ENCODE measurements around the gene LYZ.

The LYZ gene

DNA sequence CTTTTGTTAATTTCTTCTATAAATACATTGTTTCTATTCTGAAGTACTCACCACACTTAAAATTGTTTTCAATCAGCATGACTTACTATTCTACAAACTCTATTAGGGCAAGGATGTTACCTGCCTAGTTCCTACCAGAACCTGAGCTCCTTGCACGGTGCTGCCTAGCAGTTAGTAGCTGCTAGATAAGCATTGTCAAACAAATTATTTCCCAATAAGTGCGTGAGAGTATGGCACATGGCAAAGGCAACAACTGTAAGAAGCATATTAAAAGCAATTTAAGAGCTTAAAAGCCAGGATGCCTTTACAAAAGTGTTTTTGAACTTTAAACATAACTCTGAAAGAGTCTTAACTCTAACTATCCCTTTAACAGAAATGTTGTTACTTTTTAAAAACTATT is 8.2 kb upstream of the LYZ start:
- no peak for DNase-seq

DNA sequence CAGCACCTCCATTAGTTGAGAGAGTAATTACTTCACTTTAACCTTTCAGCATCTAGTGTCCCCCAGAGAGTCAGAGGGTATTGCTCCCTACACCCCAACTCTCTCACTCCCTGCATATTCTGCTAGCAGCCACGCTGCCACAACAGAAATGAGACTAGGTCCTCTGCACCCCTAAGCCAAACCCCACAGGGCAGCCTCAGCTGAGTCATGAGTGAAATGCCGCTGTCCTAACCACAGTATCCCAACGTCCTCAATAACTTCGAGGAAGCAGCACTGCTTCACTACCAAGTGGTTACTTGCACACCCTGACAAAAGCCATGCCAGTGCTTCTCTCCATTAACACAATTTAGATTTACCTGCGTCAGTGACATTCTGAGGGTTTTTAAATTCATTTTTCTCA is 6.9 kb upstream of the LYZ start:
- no peak for DNase-seq

DNA sequence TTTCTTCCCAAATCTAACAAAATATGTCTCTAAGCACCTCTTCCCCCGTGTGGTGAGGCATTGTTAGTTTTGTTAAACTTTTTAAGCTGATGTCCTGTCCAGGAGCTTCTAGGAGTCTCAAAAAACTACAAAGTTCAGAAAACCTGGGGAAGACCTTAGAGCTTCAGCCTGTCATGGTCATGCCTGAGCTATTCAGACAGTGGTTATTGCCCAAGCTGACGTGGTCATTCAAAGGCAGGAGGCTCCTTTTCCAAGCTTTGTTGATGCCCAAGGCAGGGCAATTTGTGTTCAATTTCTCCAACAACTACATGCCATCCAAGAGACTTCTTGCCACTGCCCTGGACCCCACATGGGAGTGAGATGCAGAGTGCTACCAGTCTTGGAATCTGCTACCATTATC is 5.8 kb upstream of the LYZ start:
- DNase-seq, result no peak

DNA sequence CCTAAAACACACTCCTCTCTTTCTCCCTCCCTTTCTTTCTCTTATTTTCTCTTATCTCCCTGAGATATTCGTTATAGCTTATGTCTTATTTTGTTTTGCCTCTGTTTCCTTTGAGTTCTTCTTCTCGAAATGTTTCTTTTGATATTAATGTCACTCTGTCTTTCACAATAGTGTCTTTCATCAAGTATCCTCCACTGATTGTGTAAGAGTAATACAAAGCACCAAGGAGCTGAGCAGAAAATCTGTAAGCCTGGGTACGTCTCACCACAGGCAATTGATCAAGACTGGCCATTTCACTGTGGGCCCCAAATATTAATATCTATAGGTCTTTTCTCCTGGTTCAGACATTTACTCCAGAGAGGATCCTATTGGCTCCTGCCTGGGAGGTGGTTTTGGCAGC is 4.8 kb upstream of the LYZ start:
- DNase-seq, result no peak

DNA sequence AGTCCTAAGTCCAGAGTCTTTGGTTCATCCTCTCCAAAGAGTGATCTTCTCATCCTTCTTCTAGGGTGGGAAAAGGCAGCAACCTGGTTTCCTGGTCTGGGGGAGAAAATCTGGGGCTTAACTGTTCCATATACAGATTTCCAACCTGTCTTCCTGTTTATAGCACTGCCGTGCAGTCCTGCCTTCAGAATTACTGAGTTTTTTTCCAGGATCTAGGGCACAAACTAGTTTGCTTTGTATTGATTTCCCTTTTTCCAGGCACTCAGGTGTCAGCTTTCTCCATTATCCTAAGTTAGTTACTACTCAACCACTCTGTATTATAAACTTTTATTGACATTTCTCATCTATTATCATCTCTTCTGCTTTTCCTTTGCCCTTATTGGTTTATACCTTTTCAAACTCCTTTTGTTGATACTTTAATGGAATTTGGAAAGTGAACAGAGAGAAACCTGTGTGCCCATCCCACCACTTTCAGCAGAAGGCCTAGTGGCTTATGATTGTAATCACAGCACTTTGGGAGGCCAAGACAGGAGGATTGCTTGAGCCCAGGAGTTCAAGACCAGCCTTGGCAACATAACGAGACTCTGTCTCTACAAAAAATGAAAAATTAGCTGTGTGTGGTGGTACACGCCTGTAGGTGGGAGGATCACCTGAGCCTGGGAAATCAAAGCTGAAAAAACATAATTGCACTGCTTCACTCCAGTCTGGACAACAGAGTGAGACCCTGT is 4.1 kb upstream of the LYZ start:
- no peak for DNase-seq

DNA sequence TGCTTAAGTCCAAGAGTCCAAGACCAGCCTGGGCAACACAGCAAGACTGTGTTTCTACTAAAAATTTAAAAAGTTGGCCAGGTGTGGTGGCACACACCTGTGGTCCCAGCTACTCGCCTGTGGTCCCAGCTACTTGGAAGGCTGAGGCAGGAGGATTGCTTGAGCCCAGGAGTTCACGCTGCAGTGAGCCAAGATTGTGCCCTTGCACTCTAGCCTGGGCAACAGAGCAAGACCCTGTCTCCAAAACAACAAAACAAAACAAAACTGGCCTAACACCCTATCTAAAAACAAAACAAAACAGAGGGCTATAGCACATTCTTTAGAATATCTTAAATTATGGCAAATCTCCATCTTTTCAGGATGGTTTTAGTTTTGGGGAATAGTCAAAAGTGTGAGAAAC is 3.1 kb upstream of the LYZ start:
- no peak for DNase-seq

DNA sequence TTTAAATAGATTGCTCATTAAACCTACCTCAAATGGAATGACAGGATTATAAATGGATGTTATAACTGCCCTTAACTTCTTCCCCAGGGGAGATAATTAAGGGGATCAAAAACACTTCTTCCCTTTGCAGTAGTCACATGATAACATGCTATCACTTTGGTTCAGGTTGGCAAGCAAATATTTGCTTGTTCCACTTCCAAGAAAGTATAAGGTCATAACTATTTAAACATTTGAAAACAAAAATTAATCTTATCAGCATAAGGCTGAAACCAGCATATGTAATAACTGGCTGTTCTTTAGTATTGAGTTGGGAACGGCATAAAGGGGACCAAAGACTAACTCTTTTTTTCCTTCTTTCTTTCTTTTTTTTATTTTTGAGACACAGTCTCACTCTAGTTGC is 2.4 kb upstream of the LYZ start:
- no peak for DNase-seq

DNA sequence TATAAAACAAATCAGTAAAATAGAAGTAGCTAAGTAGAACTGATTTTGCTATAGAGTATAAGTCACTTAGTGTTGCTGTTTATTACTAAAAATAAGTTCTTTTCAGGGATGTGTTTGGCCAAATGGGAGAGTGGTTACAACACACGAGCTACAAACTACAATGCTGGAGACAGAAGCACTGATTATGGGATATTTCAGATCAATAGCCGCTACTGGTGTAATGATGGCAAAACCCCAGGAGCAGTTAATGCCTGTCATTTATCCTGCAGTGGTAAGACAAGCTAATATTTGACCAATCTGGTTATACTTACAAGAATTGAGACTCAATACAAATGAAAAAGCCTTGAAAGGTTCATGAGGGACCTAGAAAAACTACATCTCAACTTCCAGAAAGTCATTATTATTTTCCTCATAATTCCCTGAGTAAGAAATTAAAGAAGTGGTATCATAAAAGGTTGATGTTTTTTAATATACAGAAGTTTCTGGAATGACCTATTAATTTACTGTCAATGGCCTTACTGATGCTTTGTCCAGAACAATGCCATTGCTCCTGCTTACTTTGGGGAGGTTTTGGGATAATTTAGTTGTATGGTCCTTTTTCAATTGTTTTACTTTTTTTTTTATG is 1.9 kb downstream of the LYZ start:
- DNase-seq, result no peak

DNA sequence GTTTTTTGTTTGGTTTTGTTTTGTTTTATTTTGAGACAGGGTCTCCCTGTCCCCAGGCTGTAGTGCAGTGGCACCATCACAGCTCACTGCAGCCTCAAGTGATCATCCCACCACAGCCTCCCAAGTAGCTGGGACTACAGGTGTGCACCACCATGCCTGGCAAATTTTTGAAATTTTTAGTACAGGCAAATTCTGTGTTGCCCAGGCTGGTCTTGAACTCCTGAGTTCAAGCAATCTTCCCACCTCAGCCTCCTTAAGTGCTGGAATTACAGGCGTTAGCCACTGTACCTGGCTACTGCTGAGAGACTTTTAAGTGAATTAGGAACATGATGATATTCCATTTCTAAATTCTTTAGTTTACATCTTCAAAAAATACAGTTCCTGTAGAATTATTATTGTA is 2.6 kb downstream of the LYZ start:
- DNase-seq, result no peak

DNA sequence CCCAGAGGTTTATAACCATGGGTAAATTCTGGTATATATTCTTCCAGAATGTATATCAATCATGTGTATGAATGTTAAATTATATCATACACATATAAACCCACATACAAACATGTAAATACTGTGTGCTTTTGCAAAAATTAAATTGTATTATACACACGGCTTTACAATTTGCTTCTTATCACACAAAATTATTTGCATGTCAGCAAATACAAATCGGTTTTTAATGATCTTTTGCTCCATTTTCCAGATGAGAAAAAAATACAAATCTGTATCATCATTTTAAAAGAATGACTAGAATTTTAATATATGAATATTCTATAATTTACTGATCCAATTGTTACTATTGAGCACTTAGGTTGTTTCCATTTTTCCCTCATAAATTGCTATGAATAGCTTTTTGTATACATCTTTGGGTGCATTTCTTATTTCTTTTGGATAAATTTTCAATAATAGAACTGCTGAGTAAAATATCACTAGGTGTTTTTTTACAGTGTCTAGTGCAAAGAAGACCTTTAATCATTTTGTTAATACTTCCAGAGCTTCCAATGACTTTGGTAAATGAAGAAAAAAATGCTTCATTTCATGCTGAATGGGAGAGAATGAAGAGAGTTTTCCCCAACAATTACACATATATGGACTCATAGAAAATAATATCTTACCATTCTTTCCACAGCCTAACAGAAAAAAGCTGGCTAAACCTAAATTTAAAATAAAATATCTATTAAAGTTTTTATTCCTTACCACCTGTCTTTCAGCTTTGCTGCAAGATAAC is 3.5 kb downstream of the LYZ start:
- DNase-seq, result no peak

DNA sequence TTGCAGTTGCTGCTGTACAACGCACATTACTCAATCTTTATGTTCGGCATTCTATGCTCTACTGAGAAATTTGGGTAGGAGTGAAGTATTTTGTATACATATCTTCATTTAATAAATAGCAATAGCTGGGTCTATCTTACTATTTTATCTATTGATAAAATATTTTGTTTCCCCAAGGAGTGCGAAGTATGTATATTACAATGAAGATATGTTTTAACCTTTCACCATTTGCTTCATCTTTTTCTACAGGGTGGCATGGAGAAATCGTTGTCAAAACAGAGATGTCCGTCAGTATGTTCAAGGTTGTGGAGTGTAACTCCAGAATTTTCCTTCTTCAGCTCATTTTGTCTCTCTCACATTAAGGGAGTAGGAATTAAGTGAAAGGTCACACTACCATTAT is 4.7 kb downstream of the LYZ start:
- DNase-seq, result no peak

DNA sequence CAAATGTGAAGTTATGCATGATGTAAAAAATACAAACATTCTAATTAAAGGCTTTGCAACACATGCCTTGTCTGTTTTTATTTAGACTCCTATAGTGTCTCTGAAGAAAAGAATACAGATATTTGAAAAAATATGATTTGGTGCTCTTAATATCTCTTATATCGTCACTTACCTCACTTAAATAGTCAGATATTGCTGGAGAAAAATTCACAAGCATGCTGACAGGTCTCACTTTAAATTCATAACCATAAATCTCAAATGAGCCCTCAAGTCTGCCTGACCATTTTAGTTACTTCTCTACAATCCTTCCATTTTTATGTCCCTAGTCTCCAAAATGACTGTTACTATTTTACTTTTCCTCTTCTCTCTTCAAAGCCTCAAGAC is 6.0 kb downstream of the LYZ start:
- no peak for DNase-seq

DNA sequence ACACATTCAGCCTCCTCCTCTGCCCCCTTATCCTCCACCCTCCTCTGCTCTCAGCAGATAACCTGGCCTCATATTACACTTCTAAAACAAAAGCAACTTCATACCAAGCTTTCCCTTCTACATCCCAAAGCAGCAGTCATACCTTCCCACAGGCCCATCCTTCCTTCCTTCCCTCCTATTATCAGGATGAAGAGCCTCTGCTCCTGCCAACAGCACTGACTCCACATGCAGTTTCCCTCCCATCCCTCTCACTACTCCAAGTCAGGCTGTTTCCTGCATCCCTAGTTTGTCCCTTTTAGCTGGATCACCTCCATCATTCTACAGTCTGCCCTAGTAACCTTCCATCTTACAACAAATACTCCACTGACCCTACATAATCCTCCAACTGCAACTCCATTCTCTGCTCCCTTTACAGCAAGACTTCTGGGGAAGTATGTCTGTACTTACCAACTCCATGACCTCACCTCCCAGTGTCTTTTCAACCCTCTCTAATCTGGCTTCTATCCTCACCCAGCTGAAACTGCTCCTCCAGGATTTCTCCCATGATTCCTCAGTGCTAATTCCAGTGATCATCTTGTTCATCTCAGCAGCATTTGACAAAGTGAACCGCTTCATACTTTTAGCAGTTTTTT is 6.5 kb downstream of the LYZ start:
- DNase-seq, result no peak

DNA sequence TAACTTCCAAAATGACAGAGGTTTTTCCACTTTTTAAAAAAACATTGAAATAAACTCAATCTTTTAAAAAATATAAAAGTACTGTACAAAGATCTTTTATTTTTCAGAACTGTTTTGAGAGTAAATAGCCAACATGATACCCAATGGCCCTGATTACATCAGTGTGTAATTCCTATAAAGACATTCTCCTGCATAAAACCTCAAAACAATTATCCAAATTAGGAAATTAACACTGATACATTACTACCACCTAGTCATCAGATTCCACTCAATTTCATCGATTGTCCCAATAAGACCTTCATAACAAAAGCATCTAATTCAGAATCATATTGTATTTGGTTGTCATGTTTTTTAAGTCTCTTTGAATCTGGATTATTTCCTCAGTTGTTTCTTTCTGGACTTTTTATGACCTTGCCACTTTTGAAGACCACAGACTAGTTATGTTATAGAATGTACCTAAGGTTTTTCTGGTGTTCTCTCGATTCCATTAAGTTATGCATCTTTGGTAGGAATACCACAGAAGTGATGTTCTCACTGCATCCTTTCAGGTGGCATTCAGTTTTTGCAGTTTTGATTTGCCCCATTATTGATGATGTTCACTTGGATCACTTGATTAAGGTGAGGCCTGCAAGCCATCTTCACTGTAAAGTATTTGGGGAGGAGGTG is 7.3 kb downstream of the LYZ start:
- no peak for DNase-seq

DNA sequence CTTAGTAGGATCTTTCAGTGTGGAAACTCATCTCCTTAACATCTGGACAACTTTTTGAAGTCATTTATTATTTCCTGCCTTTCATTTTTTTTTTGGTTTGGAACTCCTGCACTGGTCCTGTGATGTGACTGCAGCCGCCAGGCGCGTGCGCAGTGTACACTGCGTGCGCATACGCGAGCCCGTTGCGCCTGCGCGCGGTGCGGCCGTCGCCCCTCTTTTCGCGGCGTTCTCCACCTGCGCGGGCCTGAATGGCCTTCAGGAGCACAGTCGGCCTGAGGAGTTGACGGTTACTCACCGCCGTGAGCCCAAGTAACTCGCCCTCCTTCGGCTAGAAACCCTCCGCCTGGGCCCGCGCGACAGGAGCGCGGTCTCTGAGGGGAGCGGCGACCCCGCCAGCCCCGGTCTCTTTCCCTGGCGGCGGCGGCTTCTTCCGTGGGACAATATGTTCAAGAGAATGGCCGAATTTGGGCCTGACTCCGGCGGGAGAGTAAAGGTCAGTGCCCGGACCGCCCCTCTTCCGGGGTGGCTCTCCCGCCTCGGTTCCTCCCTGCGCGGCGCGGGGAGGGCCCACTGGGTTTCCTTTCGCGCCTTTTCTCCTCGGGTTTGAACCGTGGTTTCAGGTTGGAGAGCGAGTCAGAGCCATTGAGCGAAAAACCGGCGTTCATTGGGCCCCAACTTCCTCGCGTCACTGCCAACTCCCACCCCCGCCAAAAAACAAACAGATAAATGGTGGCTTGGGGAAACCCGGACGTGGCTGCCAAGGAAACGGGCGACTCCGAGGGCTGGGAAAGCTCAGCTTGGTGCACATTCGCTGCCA is 11.6 kb downstream of the LYZ start, which contains the start of gene YEATS4:
Gene YEATS4 (plus strand): TSS at position 213 of the 817 bp plus-strand sequence. CDS start 230 bp downstream, at position 443.
- peak; percentile 86 to 91 for DNase-seq

DNA sequence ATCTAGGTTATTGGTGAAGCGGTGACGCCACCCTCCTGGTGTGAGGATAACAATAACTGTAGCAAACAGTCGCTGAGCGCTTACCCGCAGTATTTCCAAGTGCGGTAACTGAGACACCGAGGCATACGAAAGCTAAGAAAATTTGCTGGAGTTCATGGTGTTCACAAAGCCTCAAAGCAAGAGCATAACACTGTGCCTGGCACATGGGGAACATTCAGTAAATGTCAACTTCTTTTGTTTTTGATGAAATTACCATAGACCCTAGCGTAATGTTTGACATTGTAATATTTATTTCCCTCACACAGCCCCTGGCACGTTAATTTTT is 12.1 kb downstream of the LYZ start:
- no peak for DNase-seq

DNA sequence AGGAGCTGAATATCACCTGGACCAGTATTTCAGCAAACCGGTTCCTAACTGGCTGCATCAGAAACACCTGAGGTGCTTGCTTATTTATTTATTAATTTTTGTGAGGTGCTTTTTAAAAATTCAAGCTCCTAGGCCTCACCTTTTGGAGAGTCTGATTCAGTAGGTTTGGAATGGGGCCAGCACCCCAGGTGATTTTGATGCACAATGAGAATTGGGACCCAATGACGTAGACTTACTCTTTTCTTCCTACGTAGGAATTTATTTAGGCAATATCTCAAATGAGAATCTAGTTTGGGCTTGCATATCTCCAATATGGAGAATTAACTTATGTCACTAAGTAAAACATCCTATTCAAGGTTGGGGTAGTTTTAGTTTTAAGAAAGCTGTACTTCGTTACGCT is 18.6 kb downstream of the LYZ start:
- DNase-seq, result no peak

DNA sequence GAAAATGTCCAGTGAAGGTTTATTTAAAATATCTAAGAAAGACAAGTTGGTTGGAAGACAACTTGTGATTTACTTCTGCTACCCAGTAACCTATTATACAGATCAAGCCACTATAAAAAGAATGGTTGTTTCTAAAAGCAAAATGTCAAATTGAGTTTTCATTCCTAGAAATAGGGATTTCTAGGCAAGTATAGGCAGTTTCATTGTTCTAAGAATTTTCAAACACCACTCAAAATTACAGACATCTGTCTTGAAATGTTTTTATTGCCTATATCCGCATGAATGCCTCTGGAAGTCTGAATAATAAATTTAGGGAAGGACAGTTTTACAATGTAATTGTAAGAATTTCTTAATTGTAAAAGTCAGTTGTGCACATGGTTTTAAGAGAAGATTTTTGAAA is 20.0 kb downstream of the LYZ start:
- no peak for DNase-seq

DNA sequence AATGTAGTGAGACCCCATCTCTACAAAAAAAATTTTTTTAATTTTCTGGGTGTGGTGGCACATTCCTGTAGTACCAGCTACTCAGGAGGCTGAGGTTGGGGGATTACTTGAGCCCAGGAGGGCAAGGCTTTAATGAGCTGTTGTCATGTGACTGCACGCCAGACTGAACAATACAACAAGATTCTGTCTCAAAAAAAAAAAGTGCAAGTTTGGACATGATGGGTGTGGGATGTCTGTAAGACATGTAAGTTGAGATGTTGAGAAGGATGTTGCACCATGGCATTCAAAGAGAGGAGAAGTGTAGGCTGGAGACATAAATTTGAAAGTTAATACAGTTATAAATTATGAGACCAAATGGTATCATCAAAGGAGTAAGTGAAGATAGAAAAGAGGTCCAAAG is 34.9 kb downstream of the LYZ start:
- DNase-seq, result no peak

DNA sequence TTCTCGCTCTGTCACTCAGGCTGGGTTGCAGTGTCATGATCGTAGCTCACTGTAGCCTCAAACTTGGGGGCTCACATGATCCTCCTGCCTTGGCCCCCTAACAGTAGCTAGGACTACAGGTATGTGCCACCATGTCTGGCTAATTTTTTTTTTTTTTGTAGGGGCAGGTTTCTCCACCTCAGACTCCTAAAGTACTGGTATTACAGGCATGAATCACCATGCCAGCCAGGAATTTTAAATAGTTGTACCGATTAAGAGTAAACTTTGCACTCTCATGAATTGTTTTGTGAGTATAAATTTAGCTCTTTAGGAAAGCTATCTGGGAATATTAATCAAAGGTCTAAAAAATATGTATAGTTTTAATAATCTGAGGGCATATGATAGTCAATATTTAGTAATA is 36.9 kb downstream of the LYZ start:
- DNase-seq, result no peak

DNA sequence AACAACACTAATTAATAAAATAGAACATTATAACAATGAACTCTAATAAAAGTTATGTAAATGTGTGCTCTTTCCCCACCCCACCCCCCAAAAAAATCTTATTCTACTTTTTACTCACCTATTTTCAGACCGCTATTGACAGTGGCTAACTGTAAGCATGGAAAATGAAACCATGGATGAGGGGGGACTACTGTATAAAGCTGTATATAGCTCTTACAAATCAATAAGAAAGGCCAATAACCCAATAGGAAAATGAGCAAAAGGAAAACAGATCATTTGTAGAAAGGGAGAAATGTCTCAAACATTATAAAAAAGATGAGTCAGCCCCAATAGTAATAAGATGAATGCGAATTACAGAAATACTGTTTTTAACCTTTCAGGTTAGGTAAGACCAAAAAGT is 38.7 kb downstream of the LYZ start:
- DNase-seq, result no peak

DNA sequence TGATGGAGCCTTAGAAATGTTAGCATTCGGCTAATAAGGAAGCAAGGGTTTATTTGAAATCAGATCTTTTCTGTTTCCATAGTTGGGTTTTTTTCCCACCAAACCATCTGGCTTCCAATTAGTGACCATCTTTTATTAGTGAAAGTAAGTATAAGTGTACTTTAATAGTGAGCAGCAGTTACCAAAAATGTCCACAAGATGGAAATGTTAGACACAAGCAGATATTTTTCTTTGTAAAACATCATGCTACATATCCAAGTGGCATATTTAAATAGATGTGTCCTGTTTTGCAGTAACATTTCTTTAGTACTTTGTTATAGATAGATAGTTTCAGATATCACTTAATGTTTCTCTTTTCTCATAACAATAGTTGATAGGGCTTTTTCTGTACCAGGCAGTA is 40.2 kb downstream of the LYZ start:
- DNase-seq, result peak in 1 of 2 donors; percentile 31
